GM19324 (cell line): Measurements from ENCODE around the gene MYOM1.
"Not testable (repeated sequence)": the region's sequence is repeated elsewhere in the genome, so short reads cannot be mapped to it uniquely, and the experiment has no call there.

Experiments
- ATAC-seq: cut with Tn5 transposase; IDR thresholded peaks from one replicate; pipeline ENCODE4 v1.9.1; 2021; ENCODE audit warnings: mild to moderate bottlenecking, moderate library complexity; ENCODE audit not compliant: unreplicated experiment, low FRiP score

MYOM1 gene

DNA sequence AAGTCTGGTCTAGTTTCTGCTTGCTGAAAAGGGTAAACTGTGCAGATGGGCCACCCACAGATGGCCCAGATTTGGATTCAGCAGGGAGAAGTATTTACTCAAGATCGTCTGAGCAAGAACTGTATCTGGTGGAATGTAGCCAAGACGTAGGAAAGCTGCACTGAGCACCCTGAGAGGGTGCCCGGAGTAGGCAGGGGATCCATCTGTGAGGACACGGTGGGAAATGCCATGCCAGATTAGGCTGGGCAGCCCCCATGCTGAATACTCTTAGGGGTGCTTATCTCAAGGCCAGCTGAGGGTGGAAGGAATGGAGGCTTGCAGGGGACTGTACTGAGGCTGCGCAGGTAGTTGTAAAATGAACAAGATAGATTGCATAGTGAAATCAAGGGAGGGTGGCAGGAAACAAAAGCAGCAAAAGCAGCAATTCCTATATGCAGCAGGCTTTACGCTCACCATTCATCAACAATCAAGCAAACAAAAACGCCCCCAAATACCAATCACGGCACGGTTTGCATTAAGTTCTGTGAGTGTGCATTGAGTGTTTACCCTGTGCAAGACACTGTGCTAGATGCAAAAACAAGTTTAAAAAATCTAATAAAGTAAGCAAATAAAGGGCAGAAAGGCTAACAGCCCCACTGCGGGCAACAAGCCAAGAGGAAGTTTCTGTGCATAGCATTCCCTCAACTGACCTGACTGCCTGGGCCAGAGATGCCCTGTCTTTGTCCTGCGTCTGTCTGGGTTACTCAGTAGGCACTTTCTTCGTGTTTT lies 174.7 kb downstream of the MYOM1 start:
- no peak for ATAC-seq

DNA sequence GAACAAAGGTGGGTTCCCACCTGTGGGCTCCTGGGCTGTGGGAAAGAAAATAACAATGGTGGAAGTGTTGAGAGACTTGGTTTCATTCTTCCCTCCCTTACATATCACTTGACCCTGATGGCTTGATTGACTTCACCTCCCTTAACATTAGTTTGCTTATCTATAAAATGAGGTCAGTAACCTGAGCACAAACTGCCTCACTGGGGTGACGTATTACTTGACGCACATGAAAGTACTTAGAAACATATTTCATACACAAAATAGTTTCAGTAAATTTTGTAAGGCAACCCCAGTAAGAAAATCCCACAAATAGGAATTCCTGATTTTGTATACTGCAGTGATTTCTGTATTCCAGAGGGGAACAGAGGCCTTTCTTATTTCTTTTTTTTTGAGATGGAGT lies 177.4 kb downstream of the MYOM1 start:
- no peak for ATAC-seq

DNA sequence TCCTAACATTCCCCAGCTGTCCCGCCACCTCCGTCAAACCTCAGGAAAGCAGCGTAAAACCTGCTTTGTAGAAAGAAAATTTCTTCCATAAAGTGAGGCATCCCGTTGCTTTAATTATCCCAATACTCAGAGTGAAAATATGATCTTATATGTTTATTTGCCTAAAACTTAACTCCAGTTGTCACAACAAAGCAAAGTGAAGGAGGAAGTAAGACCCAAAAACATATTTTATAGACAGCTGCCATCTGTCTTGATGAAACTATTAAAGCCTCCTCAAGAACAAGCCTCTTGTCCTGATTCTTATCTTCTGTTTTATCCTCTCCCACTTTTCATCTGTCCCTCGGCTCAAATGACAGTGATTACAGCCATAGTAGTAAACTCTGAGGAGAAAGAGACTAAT lies 177.9 kb downstream of the MYOM1 start:
- no peak for ATAC-seq

DNA sequence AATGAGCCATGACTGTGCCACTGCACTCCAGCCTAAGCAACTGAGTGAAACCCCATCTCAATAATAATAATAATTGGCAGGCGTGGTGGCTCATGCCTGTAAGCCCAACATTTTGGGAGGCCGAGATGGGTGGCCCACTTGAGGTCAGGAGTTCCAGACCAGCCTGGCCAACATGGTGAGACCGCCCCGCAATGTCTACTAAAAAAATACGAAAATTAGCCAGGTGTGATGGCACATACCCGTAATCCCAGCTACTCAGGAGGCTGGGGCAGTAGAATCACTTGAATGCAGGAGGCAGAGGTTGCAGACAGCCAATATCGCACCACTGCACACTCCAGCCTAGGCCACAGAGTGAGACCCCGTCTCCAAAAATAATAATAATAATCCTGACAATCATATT lies 178.9 kb downstream of the MYOM1 start:
- ATAC-seq = no peak

DNA sequence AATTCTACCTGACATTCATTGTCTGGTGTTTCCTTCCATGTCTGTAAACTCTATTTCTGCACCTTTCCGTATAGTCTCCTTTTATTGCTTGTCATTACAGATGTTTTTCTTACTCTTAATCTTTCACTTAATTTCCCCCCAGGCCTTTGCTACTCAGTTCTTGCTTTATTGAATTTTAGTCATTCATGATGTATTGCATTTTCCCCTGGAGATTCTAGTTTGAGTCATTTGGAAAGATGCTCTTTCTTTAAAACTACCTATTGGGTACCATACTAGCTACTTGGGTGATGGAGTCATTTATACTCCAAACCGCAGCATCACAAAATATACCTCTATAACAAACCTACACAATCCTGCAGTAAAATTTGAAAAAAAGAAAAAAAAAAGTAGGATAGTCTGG lies 179.6 kb downstream of the MYOM1 start:
- ATAC-seq = no peak

DNA sequence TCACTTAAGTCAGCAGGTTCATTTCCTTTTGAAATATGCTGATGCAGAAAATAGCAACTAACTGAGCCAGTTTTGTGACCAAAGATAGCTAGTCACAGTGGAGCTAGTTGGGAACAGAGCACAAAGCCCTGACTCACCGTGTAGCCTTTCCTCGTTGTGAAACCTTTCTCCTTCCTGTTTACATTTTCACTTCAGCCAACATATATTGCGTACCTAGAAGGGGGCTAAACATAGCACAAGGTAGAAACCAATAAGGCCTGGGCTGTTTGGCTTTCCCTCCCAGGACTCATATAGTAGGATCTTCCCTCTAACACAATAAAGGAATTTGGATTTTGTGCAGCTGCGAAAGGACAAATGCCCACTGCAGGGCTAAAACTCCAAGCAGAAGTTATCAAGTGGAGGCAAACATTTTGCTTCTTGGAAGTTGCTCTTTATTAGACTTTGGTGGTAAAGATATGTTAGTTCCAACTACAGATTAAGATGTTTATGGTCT lies 182.3 kb downstream of the MYOM1 start:
- ATAC-seq = peak; percentile 89

DNA sequence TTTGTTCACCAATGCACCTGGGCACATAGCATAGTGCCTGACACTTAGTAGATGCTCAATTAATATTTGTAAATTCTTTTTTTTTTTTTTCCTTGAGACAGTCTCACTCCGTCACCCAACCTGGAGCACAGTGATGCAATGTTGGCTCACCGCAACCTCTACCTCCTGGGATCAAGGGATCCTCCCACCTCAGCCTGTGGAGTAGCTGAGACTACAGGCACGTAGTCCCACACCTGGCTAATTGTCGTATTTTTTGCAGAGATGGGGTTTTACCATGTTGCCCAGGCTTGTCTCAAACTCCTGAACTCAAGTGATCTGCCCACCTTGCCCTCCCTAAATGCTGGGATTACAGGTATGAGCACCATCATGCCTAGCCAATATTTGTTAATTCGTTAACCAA lies 183.7 kb downstream of the MYOM1 start:
- ATAC-seq = no peak

DNA sequence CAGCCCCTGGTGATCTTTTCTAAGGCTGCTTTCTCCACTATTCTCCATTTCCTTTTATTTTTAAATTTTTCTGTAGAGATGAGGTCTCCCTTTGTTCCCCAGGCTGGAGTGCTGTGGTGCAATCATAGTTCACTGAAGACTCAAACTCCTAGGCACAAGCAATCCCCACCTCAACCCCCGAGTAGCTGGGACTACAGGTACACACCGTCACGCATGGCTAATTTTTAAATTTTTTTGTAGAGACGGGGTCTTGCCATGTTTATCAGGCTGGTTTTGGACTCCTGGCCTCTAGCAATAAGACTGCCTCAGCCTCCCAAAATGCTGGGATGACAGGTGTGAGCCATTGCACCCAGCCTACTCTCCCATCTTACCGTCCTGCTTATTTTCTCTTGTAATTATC lies 184.1 kb downstream of the MYOM1 start:
- no peak for ATAC-seq

DNA sequence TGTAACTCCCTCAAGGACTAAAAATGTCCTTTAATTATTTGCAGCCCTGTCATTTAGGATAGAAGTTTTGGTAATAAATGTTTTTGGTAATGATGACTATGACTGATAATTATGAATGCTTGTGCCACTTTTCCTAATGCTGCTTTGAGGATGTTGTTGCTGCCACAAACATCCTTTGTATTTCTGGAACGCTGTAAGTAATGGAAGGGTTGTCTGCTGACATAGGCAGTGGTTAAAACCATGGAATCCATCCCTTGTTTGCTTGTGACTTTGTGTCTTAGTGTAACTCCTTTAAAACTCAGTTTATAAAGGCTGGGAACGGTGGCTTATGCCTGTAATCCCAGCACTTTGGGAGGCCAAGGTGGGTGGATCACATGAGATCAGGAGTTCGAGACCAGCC lies 187.0 kb downstream of the MYOM1 start:
- no peak for ATAC-seq

DNA sequence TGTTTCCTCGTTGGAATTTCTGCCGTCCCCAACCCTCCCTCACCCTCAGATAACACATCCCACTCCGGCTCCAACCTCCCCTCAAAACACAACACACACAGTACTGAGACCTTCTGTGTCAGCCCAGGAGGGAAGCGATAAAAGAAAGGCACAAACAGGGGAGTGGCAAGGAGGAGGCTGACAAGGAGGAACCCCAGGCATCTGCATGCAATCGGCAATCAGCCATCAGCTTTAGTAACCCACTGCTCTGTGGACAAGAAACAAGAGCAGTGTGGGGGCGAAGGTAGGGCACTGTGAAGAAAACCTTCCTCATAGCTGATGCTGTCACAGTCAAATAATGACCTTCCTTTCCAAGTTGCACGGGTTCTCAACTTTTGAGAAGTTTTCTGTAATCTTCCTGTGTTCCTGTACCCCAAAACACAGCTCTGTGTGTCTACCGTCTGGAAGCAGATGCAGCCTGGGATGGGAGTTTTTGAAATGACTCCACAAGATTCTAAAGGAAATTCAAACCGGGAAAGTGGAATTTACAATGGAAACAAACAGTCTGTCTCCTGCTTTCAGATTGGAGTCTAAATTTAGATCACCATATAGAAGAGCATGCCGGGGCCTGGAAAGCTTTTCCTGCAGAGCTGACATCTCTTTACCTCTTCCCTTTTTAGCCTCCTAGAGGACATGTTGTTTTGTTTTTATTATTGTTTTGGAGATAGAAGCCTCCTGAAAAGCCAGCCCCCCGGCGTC lies 190.4 kb downstream of the MYOM1 start:
- no peak for ATAC-seq

DNA sequence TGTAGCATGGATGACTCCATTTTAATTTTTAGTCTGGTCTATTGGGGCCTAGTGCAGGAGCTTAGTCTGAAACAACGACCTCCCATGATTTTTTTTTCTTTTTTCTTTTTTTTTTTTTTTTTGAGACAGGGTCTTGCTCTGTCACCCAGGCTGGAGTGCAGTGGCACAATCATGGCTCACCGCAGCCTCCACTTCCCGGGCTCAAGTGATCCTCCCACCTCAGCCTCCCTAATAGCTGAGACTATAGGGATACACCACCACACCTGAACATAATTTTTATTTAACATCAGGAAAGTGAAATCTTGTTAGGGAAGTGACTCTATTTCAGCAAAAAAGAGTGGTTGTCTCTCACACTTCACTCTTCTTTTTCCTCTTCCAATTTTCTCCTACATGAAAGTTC lies 191.7 kb downstream of the MYOM1 start:
- ATAC-seq = not testable (repeated sequence)

DNA sequence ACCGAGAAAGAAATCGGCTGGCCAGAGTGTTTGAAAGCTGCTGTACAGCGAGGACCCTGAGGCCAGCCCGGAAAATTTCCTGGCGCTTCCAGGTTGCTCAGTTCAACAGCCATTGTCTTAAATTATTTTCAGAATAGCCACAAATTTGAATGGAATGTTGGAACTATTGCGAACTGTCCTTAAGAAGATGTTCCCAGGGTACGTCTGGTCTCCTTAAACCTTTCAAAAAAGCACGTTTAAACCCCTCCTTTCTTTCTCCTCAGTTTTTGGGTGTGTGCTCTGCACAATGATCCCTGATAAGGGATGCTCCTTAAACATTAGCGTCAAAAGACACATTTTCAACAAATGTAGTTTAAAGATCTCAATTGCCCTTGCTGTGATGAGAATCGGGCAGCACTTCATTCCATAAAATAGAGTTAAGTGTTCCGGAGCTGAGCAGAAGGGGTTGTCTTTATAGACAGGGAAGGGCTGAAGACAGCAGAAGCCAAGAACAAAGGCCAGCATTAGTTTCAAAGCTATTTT lies 192.3 kb downstream of the MYOM1 start:
- no peak for ATAC-seq

DNA sequence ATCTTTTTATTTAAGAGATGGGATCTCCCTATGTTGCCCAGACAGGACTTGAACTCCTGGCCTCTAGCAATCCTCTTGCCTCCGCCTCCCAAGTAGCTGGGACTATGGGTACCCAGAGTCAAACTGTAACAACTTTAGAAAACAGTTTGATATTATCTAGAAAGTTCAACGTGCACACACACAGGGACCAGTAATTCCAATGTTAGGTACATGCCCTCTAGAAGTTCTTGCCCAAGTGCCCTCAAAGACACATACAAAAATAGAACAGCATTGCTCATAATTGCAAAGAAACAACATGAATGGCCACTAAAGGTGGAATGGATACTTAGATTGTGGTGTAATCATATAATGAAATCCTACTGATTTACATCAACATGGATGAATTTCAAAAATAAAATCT lies 194.2 kb downstream of the MYOM1 start:
- no peak for ATAC-seq

DNA sequence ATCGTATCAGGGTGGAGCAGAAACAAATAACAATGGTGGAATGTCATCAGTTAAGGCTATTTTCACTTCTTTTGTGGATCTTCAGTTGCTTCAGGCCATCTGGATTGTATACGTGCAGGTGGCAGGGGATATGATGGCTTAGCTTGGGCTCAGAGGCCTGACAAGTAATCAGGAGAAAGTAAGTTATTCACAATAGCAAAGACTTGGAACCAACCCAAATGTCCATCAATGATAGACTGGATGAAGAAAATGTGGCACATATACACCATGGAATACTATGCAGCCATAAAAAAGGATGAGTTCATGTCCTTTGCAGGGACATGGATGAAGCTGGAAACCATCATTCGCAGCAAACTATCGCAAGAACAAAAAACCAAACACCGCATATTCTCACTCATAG lies 196.2 kb downstream of the MYOM1 start:
- ATAC-seq = not testable (repeated sequence)
